Epithelial cell of esophagus (primary cell): ENCODE data around the gene NAA20.
A peak's percentile ranks its signal among the peaks of the same experiment; 100 is the strongest.

Experiments
- DNase-seq: peaks from one replicate; pipeline ENCODE4 v3.0.0; 2010; ENCODE audit warnings: low read depth
- H3K4me3 ChIP-seq: 2 replicates; pipeline ENCODE4 v1.5.1; 2011; ENCODE audit warnings: mild to moderate bottlenecking, low read length, control low read depth
- TF ChIP-seq, protein P1 (sequence below): IDR thresholded peaks from 2 replicates; pipeline ENCODE4 v1.5.1; 2011; ENCODE audit warnings: low read depth, mild to moderate bottlenecking, low read length, control low read depth, inconsistent platforms; ENCODE audit not compliant: insufficient read depth; ENCODE audit errors: missing control alignments

The NAA20 gene

DNA sequence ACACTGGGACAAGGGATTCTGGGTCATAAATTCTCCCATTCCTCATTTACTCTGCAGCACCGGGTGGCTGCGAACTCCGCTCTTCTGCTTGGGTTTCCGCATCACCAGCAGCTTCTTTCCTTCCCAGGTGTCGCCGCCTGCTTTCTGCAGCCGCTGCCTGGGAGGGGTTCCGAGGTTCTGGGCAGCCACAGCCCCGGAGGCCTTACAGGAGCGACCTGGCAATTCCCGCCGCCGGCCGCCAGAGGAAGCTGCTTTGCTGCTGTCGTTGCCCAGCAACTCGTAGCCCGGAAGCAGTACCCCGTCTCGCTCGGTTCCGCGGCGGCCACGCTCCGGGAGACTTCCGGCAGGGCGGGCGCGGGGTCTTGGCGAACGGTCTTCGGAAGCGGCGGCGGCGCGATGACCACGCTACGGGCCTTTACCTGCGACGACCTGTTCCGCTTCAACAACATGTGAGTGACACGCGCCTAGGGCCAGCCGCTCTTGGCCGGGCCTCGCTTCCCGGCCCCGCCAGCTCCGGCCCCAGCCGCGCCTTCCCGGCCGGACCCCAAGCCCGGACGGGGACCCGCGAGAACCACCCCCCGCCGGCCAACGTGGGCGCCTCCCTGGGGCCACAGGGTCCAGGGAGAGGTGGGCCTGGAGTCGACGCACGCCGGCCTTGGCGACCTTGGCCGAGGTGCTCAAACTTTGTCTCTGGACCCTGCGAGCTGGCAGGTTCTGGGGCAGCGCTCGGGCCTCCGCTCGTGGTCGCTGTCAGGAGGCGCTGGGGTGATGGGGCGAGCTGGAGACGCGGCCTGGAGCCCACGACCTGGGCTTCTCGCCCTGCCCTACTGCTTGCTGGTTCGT, at the start of gene NAA20:
TSS of gene NAA20 (plus strand) at position 362 of the 843 bp plus-strand sequence. CDS start at position 397, 35 bp downstream.
- peak; percentile 95 for DNase-seq
- TF ChIP-seq, protein P1, sequence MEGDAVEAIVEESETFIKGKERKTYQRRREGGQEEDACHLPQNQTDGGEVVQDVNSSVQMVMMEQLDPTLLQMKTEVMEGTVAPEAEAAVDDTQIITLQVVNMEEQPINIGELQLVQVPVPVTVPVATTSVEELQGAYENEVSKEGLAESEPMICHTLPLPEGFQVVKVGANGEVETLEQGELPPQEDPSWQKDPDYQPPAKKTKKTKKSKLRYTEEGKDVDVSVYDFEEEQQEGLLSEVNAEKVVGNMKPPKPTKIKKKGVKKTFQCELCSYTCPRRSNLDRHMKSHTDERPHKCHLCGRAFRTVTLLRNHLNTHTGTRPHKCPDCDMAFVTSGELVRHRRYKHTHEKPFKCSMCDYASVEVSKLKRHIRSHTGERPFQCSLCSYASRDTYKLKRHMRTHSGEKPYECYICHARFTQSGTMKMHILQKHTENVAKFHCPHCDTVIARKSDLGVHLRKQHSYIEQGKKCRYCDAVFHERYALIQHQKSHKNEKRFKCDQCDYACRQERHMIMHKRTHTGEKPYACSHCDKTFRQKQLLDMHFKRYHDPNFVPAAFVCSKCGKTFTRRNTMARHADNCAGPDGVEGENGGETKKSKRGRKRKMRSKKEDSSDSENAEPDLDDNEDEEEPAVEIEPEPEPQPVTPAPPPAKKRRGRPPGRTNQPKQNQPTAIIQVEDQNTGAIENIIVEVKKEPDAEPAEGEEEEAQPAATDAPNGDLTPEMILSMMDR = peak; percentile 77

DNA sequence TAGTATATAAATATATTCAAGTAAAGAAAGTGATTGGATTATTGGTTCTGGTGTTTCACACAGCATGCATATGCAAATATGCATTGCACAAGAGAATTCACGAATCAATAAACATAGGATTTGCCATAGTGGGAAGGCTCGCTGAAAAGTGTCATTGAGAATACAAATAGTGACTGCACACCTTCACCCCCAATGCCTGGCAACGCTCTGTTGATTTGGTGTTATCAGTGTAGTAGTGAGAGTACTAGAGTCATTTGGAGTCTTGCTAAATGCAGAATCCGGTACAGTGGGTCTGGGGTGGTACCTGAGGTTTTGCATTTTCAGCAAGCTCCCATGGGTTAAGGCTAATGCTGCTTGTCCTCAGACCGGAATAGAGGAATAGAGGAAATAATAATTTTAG, 49.7 kb upstream of the NAA20 start:
- DNase-seq = no peak
- TF ChIP-seq, protein P1 = no peak
- no peak overlapping the region for H3K4me3 ChIP-seq

More for the DNA sequence above, at the start of gene NAA20:
- peak within 1 kb of the TSS; percentile 81 for H3K4me3 ChIP-seq

DNA sequence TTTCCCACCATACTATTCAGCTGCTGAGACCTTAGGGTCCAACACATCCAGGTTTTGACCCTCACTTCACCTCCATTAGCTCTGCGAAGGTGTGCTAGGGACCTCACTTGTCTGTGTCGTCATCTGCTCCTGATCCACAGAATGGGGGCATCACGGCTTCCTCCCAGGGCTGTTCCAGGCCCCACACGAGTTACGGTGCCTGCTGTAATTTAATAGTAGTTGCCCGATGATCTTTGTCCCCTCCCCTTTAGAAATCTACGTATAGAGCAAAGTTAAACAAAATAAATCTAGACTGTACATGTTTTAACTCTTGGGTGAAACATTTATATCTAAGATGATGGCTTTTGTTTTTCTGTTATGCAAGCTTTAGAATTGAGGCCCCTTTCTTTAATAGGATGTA, 49.1 kb upstream of the NAA20 start:
- TF ChIP-seq, protein P1 = no peak
- no peak for DNase-seq
- H3K4me3 ChIP-seq = no peak overlapping the region

GRCh38 chr20:19968466-19969073, 48.6 kb upstream of the NAA20 start:
- TF ChIP-seq, protein P1 = no peak
- no peak for DNase-seq

DNA sequence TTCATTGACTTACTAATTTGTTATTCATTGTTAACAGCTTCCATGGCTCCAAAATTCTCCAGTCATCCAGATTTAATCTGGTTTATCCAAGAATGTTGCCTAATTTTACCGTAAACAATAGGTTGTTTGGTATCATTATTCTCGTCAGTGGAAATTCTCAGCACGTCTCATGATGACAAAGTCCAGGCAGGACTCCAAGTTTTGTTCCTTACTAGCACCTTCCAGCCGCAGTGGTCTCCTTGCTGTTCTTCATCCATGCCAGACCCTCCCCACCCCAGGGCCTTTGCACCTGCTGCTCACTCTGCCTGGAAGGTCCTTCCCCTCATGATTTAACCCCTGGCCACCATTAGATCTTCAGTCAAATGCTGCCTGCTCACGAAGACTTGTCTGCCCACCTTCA, 48.1 kb upstream of the NAA20 start:
- TF ChIP-seq, protein P1 = no peak
- DNase-seq = no peak
- H3K4me3 ChIP-seq = no peak overlapping the region

More at GRCh38 chr20:19968466-19969073, 48.6 kb upstream of the NAA20 start:
- H3K4me3 ChIP-seq = no peak overlapping the region

DNA sequence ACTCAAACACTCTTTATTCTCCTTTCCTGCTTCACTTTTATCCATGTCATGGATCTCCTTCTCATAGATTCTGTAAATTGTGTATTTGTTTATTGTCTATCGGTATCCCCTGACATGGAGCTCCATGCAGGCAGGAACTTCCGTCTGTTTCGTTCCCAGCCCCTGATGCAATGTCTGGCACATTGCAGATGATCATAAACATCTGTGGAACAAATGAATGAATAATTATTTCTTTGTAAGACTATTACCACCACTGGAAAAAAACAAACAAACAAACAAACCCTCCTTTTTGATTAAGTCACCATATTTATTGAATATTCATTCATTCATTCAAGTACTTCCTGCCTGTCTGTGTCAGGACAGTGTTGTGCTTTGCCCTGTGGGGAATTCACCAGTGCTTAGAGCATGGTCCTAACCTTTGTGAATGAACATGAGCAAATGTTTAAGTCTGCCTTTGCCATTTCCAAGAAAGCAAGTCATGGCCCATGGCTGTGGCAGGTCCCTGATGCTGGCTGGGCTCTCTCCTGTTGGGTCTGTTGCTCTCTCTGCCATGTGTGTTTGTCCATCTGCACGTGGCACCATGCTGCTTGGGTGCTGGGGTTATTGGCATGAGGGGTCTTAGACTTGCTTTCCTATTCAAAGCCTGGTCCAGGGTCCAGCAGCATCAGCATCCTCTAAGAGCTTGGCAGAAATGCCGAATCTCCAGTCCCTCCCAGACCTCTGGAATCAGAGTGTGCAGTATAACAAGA, 47.5 kb upstream of the NAA20 start:
- TF ChIP-seq, protein P1 = no peak

More for the DNA sequence above, 47.5 kb upstream of the NAA20 start:
- DNase-seq = no peak
- no peak overlapping the region for H3K4me3 ChIP-seq
